HPDE6-E6E7 (cell line): ENCODE measurements around the gene SLC25A24.
A peak's percentile ranks its signal among the peaks of the same experiment; 100 is the strongest.
"Not testable (repeated sequence)": the region's sequence is repeated elsewhere in the genome, so short reads cannot be mapped to it uniquely, and the experiment has no call there.

Experiments used
- DNase-seq: peaks from one replicate; pipeline ENCODE4 v3.0.0; 2011; ENCODE audit warnings: missing footprints; ENCODE audit errors: extremely low spot score

SLC25A24 gene

GRCh38 chr1:108140177-108140576 is 60.0 kb downstream of the SLC25A24 start:
- no peak for DNase-seq

GRCh38 chr1:108139555-108139954 is 60.6 kb downstream of the SLC25A24 start:
- DNase-seq: not testable (repeated sequence)

GRCh38 chr1:108133148-108133547 is 67.0 kb downstream of the SLC25A24 start:
- DNase-seq: not testable (repeated sequence)

- DNase-seq: not testable (repeated sequence)
Observed at GRCh38 chr1:108132367-108132766, 67.8 kb downstream of the SLC25A24 start.

GRCh38 chr1:108131281-108131680 is 68.9 kb downstream of the SLC25A24 start:
- not testable (repeated sequence) for DNase-seq

GRCh38 chr1:108130794-108131193 is 69.3 kb downstream of the SLC25A24 start:
- DNase-seq: no peak

GRCh38 chr1:108129999-108130398 is 70.1 kb downstream of the SLC25A24 start:
- no peak for DNase-seq

- peak; percentile 59 for DNase-seq
Observed at GRCh38 chr1:108125312-108126138, 74.6 kb downstream of the SLC25A24 start.

GRCh38 chr1:108124622-108125311 is 75.4 kb downstream of the SLC25A24 start:
- no peak for DNase-seq

- no peak for DNase-seq
Observed at GRCh38 chr1:108124023-108124422, 76.1 kb downstream of the SLC25A24 start.

GRCh38 chr1:108121358-108122143 is 78.6 kb downstream of the SLC25A24 start:
- DNase-seq: no peak

GRCh38 chr1:108120163-108120562 is 80.0 kb downstream of the SLC25A24 start:
- no peak for DNase-seq

GRCh38 chr1:108119500-108119899 is 80.6 kb downstream of the SLC25A24 start:
- DNase-seq: no peak

- no peak for DNase-seq
Observed at GRCh38 chr1:108117945-108118902, 81.9 kb downstream of the SLC25A24 start.

GRCh38 chr1:108117237-108117636 is 82.9 kb downstream of the SLC25A24 start:
- DNase-seq: no peak

GRCh38 chr1:108114033-108114599 is 86.0 kb downstream of the SLC25A24 start:
- no peak for DNase-seq

- no peak for DNase-seq
Observed at GRCh38 chr1:108113496-108113895, 86.6 kb downstream of the SLC25A24 start.

- DNase-seq: no peak
Observed at GRCh38 chr1:108109295-108109973, 90.7 kb downstream of the SLC25A24 start.

GRCh38 chr1:108108119-108108518 is 92.0 kb downstream of the SLC25A24 start:
- DNase-seq: no peak

- peak; percentile 32 for DNase-seq
Observed at GRCh38 chr1:108107658-108108057, 92.5 kb downstream of the SLC25A24 start.
